ENCODE measurements around the gene CFAP161. TPM values are rescaled to one million over a fixed set of nuclear protein-coding genes. Genes with fewer than 3 reads are reported as not detected.

CFAP161 gene
- total and polyA plus RNA-seq, 9 of the 15 experiments (the other 6 are each of a cell fraction or from before 2014, with no cell fraction given): 25.8 to 83.3 (median 75.6) TPM

DNA sequence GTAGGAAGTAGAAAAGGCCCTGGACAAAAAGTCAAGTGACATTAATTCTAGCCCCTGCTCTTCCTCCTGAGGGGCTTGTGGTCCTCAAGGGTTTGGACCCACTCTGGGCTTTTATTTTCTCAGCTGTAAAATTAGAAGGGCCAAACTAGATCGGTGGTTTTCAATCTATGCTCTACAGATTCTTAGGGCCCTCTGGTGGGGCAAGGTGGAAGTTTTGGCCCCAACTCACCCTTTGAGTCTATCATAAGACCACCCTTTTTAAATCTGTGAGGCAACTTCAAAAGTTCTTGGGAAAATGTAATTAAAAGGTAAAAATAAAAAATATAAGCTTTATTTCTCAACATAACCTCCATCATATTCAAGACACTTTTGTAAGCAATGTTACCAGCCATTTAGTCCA is 25.6 kb upstream of the CFAP161 start:
- Histone ChIP-seq H2AFZ (ENCODE audit: low read depth, low read length) (peak overlapping the region; percentile 56), H3K9me3 (replicated peaks; ENCODE audit: control insufficient read depth, insufficient read depth, low read depth, low read length) (no peaks in the 10 kb centered on the region), H3K27ac (ENCODE audit: extremely low read depth, low read depth, low read length) (peak overlapping the region; percentile 69), H3K9ac (ENCODE audit: insufficient read depth in 1 of 2, low read depth in 2 of 2, low read length in 2 of 2) (peak overlapping the region in 1 of 2 experiments; percentile 24; a peak in 1 of 4 replicates), H3K27me3 (ENCODE audit: control insufficient read depth in 2 of 2, insufficient read depth in 2 of 2, low read length in 2 of 2) (no peaks in the 10 kb centered on the region), H3K4me2 (ENCODE audit: insufficient read depth, low read length) (peak overlapping the region; percentile 53), H4K20me1 (replicated peaks; ENCODE audit: control insufficient read depth, insufficient read depth, low read length) (no peaks in the 10 kb centered on the region), H3K4me1 (replicated peaks in 1 of 2; ENCODE audit: control insufficient read depth in 2 of 2, insufficient read depth in 2 of 2, low read length in 2 of 2) (peaks cover 8 to 22% of the 10 kb centered on the region in 2 experiments), H3K9me1 (ENCODE audit: control insufficient read depth, insufficient read depth, low read length) (no peaks in the 10 kb centered on the region), H3K79me2 (ENCODE audit: control insufficient read depth, insufficient read depth, low read length) (peaks cover 32% of the 10 kb centered on the region), H3K36me3 (ENCODE audit: control insufficient read depth, insufficient read depth, low read length) (peaks cover 14% of the 10 kb centered on the region; the same call in 1 of the 3 replicates), H3K4me3 (no peak overlapping the region)
- no TSS peak for BruUV-seq (replicated peaks)
- in situ Hi-C loops (cut with MboI): loop anchor here (5.0 to 25.0 kb wide), 2 partner anchors 159 to 646 kb away; no protein-coding TSS in a partner anchor
- intact Hi-C loops (cut with micrococcal nuclease): loop anchor here (5.0 kb wide), 2 partner anchors 219 to 651 kb away; no protein-coding TSS in a partner anchor
- FAIRE-seq (no peak), ATAC-seq (peak; percentile 71), DNase-seq (ENCODE audit: extremely low read depth in 1 of 4, low spot score in 3 of 4) (peak in 3 of 4 experiments; percentile 48 to 65 (median 59))
- POLR2A ChIA-PET: interaction anchor here (1.0 kb wide), 1 partner anchor 76 kb away, joined by 3 read pairs; no protein-coding TSS in a partner anchor
- 7% methylated on average over 1 of the region's 1 CpG for whole genome bisulfite sequencing (ENCODE audit: insufficient coverage, low coverage, missing lambda C conversion rate)
- CTCF ChIA-PET (ENCODE audit: low intra/inter-chr PET ratio): interaction anchor here (0.6 to 6.8 kb wide), 5 partner anchors 127 to 330 kb away, joined by 3 to 53 read pairs (median 7); no protein-coding TSS in a partner anchor
- TF ChIP-seq EP400 (IDR thresholded peaks at IDR 0.05) (0 out of 2 replicates have a peak, but pooled peaks have one; percentile 5), SMC3 (conservative IDR thresholded peaks at IDR 0.05; ENCODE audit: insufficient read depth, low read depth, low read length) (peak; percentile 44; the same call in 1 of the 2 replicates), ELF4 (CRISPR knock-in tag; IDR thresholded peaks at IDR 0.05) (no peak), EGR1 (conservative IDR thresholded peaks at IDR 0.05) (no peak), BHLHE40 (IDR thresholded peaks at IDR 0.05; ENCODE audit: low read length) (no peak), RAD21 (CRISPR knock-in tag; conservative IDR thresholded peaks at IDR 0.05 in 1 of 2, IDR thresholded peaks at IDR 0.05 in 1 of 2) (peak in 1 of 2 experiments; percentile 52)
- TF ChIP-seq, protein P1, sequence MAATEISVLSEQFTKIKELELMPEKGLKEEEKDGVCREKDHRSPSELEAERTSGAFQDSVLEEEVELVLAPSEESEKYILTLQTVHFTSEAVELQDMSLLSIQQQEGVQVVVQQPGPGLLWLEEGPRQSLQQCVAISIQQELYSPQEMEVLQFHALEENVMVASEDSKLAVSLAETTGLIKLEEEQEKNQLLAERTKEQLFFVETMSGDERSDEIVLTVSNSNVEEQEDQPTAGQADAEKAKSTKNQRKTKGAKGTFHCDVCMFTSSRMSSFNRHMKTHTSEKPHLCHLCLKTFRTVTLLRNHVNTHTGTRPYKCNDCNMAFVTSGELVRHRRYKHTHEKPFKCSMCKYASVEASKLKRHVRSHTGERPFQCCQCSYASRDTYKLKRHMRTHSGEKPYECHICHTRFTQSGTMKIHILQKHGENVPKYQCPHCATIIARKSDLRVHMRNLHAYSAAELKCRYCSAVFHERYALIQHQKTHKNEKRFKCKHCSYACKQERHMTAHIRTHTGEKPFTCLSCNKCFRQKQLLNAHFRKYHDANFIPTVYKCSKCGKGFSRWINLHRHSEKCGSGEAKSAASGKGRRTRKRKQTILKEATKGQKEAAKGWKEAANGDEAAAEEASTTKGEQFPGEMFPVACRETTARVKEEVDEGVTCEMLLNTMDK (IDR thresholded peaks at IDR 0.05; ENCODE audit: borderline replicate concordance, insufficient read depth, low read depth, low read length, poor library complexity, severe bottlenecking): peak; percentile 39
- TF ChIP-seq, protein P2, sequence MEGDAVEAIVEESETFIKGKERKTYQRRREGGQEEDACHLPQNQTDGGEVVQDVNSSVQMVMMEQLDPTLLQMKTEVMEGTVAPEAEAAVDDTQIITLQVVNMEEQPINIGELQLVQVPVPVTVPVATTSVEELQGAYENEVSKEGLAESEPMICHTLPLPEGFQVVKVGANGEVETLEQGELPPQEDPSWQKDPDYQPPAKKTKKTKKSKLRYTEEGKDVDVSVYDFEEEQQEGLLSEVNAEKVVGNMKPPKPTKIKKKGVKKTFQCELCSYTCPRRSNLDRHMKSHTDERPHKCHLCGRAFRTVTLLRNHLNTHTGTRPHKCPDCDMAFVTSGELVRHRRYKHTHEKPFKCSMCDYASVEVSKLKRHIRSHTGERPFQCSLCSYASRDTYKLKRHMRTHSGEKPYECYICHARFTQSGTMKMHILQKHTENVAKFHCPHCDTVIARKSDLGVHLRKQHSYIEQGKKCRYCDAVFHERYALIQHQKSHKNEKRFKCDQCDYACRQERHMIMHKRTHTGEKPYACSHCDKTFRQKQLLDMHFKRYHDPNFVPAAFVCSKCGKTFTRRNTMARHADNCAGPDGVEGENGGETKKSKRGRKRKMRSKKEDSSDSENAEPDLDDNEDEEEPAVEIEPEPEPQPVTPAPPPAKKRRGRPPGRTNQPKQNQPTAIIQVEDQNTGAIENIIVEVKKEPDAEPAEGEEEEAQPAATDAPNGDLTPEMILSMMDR (IDR thresholded peaks at IDR 0.05 in 2 of 3, conservative IDR thresholded peaks at IDR 0.05 in 1 of 3; ENCODE audit: insufficient read depth in 2 of 3, low read depth in 1 of 3, low read length in 3 of 3): peak; percentile 56 to 67 (median 58)
